HCEC 1CT (cell line): ENCODE measurements around the gene FBLN1.
A peak's percentile ranks its signal among the peaks of the same experiment; 100 is the strongest.
"Not testable (repeated sequence)": the region's sequence is repeated elsewhere in the genome, so short reads cannot be mapped to it uniquely, and the experiment has no call there.

Experiments used
- DNase-seq: peaks from one replicate; pipeline ENCODE4 v3.0.0-alpha.2; 2017

Gene FBLN1, protein sequence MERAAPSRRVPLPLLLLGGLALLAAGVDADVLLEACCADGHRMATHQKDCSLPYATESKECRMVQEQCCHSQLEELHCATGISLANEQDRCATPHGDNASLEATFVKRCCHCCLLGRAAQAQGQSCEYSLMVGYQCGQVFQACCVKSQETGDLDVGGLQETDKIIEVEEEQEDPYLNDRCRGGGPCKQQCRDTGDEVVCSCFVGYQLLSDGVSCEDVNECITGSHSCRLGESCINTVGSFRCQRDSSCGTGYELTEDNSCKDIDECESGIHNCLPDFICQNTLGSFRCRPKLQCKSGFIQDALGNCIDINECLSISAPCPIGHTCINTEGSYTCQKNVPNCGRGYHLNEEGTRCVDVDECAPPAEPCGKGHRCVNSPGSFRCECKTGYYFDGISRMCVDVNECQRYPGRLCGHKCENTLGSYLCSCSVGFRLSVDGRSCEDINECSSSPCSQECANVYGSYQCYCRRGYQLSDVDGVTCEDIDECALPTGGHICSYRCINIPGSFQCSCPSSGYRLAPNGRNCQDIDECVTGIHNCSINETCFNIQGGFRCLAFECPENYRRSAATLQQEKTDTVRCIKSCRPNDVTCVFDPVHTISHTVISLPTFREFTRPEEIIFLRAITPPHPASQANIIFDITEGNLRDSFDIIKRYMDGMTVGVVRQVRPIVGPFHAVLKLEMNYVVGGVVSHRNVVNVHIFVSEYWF

DNA sequence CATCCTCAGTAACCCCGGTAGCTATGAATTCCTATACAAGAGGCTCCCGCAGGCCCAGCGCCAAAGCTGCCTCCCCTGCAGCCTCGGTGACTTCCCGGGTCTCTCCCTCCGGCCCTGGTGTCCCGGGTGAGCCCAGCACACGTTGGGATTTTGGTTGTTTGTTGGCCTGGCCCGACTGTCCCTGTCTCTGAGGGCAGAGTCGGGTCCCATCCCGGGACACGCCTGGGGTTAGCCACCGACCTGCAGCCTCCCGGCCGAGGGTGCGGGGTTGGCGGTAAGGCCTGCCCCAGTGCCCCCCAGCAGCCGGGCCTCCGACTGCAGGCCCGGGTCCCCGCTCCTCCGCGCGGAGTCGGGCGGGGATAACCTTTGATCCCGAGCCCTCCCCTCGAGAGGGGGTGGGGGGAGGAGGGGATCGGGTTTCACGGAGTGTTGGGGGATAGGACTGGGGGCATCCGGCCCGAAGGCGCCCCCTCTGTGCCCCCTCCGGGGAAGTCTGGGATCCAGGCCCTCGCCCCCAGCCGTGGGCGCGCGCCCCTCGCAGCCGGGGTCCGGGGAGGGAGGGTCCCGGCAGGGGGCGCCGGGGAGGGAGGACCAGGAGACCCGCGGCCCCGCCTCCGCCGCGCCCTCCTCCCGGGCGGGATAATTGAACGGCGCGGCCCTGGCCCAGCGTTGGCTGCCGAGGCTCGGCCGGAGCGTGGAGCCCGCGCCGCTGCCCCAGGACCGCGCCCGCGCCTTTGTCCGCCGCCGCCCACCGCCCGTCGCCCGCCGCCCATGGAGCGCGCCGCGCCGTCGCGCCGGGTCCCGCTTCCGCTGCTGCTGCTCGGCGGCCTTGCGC, at the start of gene FBLN1:
Gene FBLN1, plus strand, starts transcription at position 669 of the 835 bp plus-strand sequence. Its CDS starts 103 bp downstream, at position 772.
- DNase-seq, result peak; percentile 45

DNA sequence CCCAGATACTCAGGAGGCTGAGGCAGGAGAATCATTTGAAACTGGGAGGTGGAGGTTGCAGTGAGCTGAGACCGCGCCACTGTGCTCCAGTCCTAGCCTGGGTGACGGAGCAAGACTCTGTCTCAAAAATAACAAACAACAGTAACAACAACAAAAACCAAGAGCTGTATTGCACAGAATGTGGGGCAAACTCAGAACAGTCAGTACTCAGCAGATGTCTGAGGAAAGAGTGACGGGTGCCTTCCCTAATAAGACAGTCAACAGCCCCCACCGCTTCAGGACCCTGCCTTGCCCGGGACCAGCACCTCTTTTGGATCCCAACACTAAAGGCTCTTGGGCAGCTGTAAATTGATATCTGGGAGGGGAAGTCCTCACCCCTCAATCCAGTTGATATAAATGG, 48.9 kb upstream of the FBLN1 start:
- DNase-seq, result no peak

DNA sequence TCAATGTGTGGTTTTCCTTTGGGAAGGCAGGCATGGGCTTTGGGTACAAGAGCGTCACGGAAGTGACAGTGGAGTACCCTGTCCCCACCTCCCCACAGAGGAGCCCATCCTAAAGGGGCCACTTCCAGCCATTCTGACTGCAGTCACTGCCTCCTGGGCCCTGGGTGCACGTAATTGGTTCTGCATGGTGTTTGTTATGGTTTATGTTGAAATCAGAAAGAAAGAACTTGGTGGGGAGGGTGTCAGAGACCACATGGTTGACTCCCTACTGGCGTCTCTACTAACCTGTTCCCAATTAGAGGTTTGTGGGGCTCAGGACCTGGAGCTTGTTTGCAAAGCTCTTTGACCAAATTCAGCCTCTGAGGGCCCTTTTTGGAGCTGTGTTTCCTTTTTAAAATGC, 48.4 kb upstream of the FBLN1 start:
- DNase-seq, result no peak

DNA sequence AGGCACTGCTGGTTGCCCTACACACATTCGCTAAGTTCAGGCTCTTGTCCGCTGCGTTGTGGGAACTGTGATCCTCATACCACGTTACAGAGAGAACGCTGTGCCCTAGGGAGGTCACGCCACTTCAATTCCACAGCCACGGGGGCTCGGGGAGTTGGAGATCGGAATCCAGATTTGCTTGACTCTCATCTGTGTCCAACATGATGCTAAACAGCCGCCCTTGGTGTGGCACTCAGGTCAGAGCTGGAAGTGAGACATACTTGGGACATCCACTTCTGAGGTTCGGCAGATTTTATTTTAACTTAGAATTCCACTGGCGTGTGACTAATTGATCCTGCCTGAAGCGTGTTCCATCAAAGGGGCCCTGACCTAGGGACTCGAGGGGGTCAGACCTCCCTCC, 47.5 kb upstream of the FBLN1 start:
- DNase-seq, result no peak

DNA sequence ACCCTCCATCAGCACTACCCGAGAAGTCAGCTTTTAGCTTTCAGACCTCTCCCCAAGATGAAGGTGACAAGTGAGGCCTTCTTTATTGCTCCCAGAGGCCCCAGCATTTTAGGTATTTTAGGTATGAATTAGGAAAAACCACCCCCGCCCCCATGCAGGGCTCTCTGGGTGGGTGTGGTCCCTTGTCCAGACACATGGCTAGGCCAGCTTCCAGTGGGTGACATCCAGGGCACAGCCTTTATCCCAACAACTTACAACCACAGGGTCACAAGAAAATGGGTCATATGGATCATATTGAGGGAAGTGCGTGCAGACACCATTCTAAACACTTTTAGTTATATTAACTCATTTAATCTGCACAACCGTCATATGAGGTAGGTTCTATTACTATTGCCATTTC, 47.1 kb upstream of the FBLN1 start:
- DNase-seq, result no peak

DNA sequence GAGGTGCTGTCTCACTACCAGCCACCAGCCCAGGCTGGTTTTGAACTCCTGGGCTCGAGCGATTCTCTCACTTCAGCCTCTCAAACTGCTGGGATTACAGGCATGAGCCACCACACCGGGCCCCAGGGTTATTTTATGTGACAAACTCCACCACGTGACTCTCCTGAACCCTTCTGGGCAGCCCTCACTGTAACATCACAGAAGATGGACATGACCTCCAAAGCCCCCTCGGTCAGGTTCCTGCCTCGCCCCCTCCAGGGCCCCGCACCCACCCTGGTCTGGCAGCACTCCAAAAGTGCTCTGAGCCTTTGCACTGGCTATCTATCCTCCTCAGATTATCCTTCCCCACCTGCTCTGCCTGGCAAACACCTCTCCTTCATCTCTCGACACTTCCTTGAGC, 45.9 kb upstream of the FBLN1 start:
- no peak for DNase-seq

DNA sequence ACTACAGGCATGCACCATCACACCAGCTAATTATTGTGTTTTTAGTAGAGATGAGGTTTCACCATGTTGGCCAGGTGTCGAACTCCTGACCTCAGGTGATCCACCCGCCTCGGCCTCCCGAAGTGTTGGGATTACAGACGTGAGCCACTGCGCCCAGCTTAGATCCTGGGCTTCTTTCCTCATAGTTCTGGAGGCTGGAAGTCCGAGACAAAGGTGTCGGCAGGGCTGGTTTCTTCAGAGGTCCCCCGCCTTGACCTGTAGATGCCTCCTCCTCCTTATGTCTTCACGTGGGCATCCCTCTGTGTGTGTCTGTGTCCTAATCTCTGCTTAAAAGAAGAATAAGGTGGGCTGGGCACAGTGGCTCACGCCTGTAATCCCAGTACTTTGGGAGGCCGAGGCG, 44.2 kb upstream of the FBLN1 start:
- DNase-seq, result no peak

DNA sequence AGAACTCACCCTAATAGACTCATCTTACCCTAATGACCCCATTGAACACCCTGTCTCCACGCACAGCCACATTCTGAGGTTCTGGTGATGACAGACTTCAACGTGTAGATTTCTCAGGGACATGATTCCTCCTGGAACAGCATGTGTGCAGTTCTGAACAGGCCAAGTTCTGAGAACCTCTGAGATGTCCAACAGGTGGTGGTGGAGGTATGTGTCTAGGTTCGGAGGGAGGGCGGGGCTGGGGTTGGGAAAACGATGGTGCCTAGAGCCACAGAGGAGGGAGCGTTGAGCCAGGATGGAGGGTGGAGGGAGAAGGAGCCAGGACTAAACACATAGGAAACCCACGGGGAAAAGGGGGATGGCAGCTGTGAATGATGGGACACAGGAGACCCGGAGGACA, 43.4 kb upstream of the FBLN1 start:
- no peak for DNase-seq

DNA sequence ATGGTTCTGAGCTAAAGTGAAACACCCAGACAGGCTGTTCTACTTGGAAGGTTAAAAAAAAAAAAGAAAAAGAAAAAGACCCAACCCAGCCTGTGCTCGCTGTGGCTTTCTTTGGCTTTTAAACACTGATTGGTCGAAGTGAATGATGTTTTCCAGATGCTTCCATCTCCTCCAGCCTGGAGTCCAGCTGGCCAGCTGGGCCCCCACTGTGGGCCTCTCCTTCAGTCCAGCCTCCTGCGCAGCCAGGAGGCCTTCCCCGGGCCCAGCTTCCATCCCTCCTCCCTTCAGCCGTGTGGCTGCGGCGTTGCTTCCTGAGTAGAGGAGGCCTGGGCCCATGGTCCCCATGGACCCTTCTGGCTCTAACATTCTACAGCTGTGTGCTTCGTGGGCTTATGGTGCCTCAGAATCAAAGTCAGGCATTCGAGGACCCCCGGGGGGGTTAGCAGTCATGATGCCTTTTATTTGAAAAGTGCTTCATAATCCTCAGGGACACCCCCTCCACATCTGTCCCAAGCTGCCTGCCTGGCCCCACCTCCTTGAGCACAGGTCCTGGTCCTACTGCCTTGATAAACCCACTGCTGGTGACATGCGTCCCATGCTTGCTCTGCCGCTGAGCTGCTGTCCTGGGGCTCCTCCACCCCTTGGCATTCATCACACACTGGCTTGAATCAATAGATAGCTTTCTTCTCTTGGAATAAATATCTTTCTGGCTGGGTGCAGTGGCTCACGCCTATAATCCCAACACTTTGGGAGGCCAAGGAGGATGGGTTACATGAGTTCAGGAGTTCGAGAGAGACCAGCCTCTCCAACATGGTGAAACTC, 42.2 kb upstream of the FBLN1 start:
- no peak for DNase-seq

DNA sequence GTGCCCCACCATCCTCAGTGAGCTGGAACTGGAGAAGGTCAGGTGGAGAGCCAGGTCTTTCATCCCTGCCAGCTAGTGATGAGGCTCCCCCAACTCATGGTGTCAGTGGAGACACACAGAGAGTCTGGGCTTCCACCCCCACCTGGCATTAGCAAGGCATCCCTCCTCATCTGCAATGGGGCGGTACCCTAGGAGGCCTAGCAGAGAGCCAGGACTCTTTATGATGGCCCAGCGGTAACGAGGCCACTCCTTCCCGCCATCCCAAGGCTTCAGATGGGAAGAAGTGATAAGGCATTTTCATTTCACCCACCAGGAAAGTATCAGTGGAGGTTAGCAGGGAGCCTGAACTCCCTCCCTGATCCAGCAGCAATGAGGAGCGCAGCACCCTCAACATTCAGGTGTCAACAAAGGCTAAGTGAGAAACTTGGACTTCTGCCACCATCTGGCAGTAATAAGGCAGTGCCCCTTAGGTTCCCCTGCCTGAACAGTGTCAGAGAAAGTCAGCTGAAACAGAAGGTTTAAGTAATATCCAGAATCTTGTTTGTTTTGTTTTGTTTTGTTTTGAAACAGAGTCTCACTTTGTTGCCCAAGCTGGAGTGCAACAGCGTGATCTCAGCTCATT, 40.5 kb upstream of the FBLN1 start:
- DNase-seq, result no peak

DNA sequence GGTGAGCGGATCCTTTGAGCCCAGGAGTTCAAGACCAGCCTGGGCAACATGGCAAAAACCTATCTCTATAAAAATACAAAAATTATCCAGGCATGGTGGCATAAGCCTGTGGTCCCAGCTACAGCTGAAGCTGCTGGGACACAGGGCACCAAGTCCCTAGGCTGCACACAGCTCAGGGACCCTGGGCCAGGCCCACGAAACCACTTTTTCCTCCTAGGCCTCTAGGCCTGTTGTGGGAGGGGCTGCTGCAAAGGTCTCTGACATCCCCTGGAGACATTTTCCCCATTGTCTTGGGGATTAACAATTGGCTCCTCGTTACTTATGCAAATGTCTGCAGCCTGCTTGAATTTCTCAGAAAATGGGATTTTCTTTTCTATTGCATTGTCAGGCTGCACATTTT, 39.0 kb upstream of the FBLN1 start:
- not testable (repeated sequence) for DNase-seq

DNA sequence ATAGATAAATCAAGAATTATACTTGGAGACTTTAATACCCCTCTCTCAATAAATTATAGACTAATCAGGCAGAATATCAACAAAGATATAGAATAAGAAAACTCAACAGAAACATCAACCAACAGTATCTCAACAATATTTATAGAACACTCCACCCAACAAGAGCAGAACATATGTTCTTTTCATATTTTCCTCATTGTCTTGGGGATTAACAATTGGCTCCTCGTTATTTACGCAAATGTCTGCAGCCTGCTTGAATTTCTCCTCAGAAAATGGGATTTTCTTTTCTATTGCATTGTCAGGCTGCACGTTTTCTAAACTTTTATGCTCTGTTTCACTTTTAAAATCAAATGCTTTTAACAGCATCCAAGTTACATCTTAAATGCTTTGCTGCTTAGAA, 37.0 kb upstream of the FBLN1 start:
- DNase-seq, result no peak

DNA sequence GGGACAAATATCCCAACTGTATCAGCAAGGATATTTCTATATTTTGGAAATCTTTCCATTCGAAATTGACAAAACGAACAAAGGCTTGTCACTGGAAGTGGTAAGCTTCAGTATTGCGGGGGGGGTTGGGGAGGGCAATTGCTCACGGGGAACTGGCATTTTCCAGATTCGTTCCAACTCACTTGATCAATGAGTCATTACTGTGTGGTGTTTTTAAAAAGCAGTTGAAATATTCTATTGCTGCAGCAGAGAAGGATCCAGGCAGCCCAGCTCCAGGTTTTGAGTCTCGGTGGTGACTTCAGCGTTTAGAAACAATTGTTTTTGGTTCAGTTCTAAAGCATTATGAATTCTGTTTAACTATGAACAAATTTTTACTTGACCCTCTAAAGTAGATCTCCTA, 33.8 kb upstream of the FBLN1 start:
- DNase-seq, result peak; percentile 69

DNA sequence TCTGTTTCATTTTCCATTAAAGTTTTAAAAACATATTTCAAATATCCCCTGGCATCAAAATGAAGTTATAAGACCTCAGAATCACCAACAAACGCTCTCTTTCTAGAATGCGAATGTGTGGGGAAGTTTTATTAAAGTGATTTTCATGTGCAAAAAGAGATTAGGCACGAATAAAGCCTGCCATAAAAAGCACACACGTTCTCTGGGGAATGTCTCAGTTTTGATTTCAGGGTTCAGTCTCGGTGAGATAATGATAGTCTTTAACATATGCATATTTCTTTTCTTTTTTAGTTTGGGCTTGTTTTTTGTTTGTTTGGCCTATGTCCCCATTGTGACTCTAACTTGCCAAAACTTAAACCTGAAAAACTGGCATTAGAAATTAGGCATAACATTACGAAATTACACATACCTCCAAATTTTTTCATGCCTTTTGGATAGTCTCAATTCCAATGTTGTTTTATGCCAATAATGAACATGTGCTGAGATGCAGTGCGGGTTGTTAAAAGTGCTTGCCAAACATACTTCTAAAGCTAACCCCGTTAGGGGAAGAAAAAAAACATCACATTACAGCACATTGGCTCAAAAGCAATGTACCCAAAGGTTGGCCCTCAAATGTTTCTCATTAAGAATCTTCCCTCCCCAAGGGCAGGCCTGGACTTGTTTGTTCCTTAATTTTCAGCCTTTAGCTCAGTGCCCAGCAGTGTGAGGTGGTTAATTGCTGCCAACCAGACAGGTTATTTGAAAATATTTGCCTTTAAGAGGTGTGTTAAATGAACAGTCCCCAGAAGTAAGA, 33.2 kb upstream of the FBLN1 start:
- DNase-seq, result no peak

DNA sequence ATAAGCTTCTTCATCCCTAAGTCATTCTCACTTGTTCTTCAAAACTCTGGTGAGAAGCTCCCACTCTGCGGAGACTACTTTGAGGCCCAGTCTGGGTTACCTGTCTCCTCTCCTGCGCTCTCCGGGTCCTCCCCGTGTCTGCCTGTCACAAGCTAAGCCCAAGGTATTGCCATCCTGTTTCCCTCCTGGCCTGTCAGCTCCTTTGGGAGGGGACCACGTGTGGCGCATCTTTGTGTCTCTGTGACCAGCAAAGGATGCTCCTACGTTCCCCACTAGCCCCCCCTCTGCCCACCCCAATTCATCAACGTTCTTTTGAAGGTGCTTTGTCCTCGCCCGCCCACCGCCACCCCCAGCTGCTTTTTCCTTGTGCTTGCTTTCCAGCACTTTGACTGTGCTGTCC, 31.8 kb upstream of the FBLN1 start:
- DNase-seq, result no peak

DNA sequence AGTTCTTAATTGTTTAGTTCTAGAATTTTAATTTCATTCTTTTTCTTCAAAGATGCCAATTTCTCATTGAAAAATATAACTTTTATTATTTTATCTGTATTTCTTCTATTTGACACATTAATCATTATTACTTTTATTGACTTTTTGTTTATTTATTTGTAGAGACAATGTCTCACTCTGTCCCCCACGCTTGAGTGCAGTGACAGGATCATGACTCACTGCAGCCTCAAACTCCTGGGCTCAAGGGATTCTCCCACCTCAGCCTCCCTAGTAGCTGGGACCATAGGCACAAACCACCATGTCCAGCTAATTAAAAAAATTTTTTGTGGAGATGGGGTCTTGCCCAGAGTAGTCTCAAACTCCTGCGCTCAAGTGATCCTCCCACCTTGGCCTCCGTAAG, 30.3 kb upstream of the FBLN1 start:
- no peak for DNase-seq

DNA sequence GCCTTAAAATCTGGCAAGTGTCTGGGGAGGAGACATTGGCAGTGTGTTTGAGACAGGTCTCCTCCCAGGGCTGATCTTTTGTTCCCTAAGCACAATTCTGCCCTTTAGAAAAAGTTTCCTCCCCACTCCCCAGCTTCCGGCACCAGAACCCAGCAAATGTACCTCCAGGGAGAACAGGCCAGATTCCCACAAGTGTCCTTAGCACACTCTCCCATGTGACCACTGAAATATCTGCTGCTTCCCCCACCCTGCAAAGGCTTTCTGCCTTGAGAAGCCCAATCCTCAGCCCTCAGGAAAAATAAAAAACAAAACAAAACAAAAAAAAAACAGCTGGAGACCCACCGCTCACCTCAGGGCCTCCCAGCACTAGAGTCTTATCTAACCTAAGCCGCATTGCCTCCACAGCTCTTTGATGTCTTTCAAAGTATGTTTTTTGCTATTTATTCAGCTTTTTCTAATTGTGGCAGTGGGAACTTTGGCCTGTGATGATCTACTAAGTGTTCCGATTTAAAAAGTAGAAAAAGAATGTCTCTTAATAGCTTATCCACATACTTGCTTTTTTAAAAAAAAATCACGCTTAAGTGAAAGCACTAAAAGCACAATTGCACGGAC, 29.0 kb upstream of the FBLN1 start:
- DNase-seq, result no peak

DNA sequence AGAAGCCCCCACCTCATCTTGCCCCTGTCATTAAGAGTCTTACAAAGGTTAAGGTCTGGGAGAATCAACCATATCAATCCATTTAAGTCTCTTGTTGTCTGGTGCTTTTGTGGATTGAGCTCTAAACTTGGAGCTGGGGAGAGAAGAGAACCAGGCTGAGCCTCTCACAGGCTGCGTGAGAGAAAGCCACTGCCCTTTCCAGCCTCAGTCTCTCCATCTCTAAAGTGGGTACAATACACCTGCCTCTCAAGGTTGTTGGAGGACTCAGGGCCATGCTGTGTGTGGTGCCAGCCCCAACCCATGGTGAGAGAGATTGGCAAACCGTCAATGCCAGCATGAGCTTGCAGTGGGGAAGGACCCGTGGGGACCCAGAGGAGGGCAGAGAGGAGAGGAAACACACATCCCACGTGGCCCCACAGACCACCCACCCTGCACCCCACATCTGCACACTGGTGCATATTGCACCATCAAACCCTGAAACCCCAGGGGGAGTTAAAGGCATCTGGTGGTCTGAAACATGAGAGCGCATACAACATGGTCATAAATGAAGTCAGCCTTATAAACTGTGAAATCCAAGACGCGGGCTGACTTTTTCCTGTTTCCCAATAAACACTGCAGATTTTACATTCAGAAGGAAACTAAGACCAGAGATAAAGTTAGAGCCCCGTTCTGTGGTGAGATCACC, 27.5 kb upstream of the FBLN1 start:
- no peak for DNase-seq

DNA sequence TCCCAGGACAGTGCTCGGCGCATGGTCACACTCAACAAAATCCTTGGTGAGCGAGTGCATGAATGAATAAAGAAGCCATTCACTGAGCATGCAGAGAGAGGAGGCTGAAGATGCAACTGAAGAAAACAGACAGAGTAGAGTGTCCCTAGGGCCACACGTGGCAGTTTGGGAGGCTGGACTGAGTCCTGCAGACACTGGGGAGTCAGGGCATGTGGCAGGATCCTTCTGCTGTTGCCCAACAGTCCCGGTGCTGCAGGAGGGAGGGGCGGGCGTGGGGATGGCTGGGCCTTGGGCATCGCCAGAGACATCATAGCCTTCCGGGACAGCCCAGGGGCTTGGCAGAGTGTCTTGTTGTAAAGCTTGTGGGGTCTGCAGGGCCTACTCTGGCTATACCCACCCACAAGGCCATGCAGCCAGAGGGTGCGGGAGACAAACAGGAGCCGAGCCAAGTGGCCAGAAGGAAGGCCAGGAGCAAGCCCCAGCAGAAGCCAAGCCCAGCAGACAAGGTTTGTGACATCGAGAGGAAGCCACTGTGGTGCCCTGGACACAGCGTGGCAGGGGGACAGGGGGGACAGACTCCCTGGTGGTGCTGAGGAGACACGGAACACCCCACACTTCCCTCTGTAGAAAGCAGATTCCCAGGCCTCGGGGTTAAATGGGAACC, 26.7 kb upstream of the FBLN1 start:
- no peak for DNase-seq

DNA sequence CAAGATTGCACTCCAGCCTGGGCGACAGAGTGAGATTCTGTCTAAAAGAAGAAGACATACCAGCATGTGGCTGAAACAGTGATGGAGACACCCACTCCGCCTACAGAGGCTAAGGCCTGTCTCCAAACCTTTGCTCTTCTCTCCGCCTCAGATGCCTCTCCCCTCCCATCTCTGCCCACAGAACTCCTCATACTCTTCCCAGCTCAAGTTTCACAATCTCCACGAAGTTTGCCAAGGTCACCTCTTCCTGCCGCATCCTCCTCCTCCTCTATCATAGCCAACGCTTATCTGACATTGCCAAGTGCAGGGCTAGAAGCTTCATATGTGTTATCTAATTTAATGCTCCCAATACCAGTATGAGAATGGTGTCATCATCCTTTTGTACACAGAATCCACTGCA, 25.9 kb upstream of the FBLN1 start:
- peak; percentile 44 for DNase-seq
